ENCODE measurements around the gene YWHAQ.

- TF ChIP-seq POLR2A (IDR thresholded peaks at IDR 0.05) (no peak), CTCF (IDR thresholded peaks at IDR 0.05) (no peak)
These were observed 49.3 kb upstream of the YWHAQ start for GRCh38 chr2:9680082-9680481.

Data from esophagus squamous epithelium (tissue), 4 donors.